GM12892 (cell line): ENCODE measurements around the gene PAPSS2.

Experiments
- POLR2A ChIP-seq: IDR thresholded peaks from 2 replicates; pipeline ENCODE4 v1.6.1; 2011; ENCODE audit warnings: low read depth, low read length, control low read depth
- POLR2AphosphoS5 ChIP-seq: IDR thresholded peaks from 2 replicates; pipeline ENCODE4 v1.6.1; 2011; ENCODE audit warnings: low read depth, low read length, control low read depth

DNA sequence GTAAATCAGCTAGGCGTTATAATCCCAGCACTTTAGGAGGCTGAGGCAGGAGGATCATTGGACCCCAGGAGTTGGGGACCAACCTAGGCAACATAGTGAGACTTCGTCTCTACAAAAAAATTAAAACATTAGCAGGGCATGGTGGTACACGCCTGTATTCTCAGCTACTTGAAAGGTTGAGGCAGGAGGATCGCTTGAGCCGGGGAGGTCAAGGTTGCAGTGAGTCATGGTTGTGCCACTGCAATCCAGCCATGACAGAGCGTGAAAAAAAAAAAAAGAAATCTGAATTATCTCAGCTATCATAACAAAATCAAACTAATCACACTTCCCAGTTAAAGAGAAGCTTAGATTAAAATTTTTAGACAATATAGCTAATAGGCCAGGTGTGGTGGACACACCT, 123.0 kb downstream of the PAPSS2 start:
- TF ChIP-seq POLR2A (no peak), POLR2AphosphoS5 (no peak)
